Upper lobe of left lung (tissue), 6 donors: Measurements from ENCODE around the gene PECR. TPM values are rescaled to one million over a fixed set of nuclear protein-coding genes. Genes with fewer than 3 reads are reported as not detected.

Experiments
- ATAC-seq, 2 donors: fragments of 200-7000 bp; cut with Tn5 transposase; one replicate each; pipeline ENCODE4 v1.9.1; 2022; ENCODE audit warnings: mild to moderate bottlenecking in 2 of 2, moderate library complexity in 2 of 2; ENCODE audit not compliant: low FRiP score in 2 of 2
- DNase-seq, 2 donors: peaks; one replicate each; pipeline ENCODE4 v3.0.0-alpha.2; 2019 to 2020
- H3K27ac ChIP-seq, 4 donors: fragments of 200-600 bp; sonication (generic); one replicate each; pipeline ENCODE4 v1.5.1; 2016 to 2019
- H3K27me3 ChIP-seq, 4 donors: fragments of 200-600 bp; sonication (generic); one replicate each; pipeline ENCODE4 v1.5.1; 2017 to 2019
- H3K36me3 ChIP-seq, 4 donors: fragments of 200-600 bp; sonication (generic); one replicate each; pipeline ENCODE4 v1.5.1; 2016 to 2019
- H3K4me1 ChIP-seq, 4 donors: fragments of 200-600 bp; sonication (generic); one replicate each; pipeline ENCODE4 v1.5.1; 2018 to 2019
- H3K4me3 ChIP-seq, 4 donors: fragments of 200-600 bp; sonication (generic); one replicate each; pipeline ENCODE4 v1.5.1; 2017 to 2019; ENCODE audit warnings: mild to moderate bottlenecking in 2 of 4, moderate library complexity in 1 of 4
- H3K9me3 ChIP-seq, 4 donors: fragments of 200-600 bp; sonication (generic); one replicate each; pipeline ENCODE4 v1.5.1; 2018 to 2019
- CTCF ChIP-seq, 6 experiments: fragments of 450-650 bp in 4 of 6; fragments of 200-600 bp in 2 of 6; sonication (generic) in 2 of 6; IDR thresholded peaks; one replicate each; pipeline ENCODE4 v1.5.1; 2016 to 2019; ENCODE audit warnings: antibody characterized with exemption in 6 of 6
- EP300 ChIP-seq, 4 donors: sonication (generic); formaldehyde crosslinking; IDR thresholded peaks; one replicate each; pipeline ENCODE4 v1.5.1; 2017; ENCODE audit warnings: antibody characterized with exemption in 4 of 4, control low read depth in 2 of 4
- POLR2A ChIP-seq, 4 donors: fragments of 450-650 bp; IDR thresholded peaks; one replicate each; pipeline ENCODE4 v1.5.1; 2016 to 2017; ENCODE audit warnings: antibody characterized with exemption in 4 of 4, mild to moderate bottlenecking in 2 of 4
- POLR2AphosphoS5 ChIP-seq, 2 donors: sonication (generic); formaldehyde crosslinking; IDR thresholded peaks; one replicate each; pipeline ENCODE4 v1.5.1; 2017; ENCODE audit warnings: antibody characterized with exemption in 2 of 2
- WGBS, 2 donors: methylation state at CpG; one replicate each; pipeline ENCODE4 v1.1.5; 2017 to 2018; 5-methylcytosine and 5-hydroxymethylcytosine counted together
- total RNA-seq, 6 donors: library from RNA; depleted of rRNA in 4 of 6; stranded (reverse); fragments of >200 nt in 4 of 6; gene quantifications; one replicate each; pipeline versions ENCODE4 v1.1.0 to v1.2.1, GENCODE V29; 2016 to 2021
- donor health status: DM: no; HTN: no; CAD: no; lungs with moderate emphysema.
- donor health status: DM: no; HTN: yes; CAD: no; lungs with severe emphysema.

PECR gene
- total RNA-seq, 6 donors from 2014 or later: 11.9 to 39.8 (median 20.3) TPM

GRCh38 chr2:216006164-216006663, 75.4 kb downstream of the PECR start:
- no peaks in the 10 kb centered on the region for H3K9me3 ChIP-seq
- DNase-seq: peak in 1 of 2 donors; percentile 58
- H3K27ac ChIP-seq: peak overlapping the region in 2 of 4 donors; percentile 1 to 16
- no peak for TF ChIP-seq EP300 (IDR thresholded peaks at IDR 0.05)
- TF ChIP-seq POLR2A (IDR thresholded peaks at IDR 0.05): no peak
- no peaks in the 10 kb centered on the region for H3K36me3 ChIP-seq
- peaks cover 0 to 29% (median 17%) of the 10 kb centered on the region in 4 donors for H3K4me1 ChIP-seq
- 34 to 45% methylated on average over 10 of the region's 10 CpGs for WGBS, 2 donors
- peak in 1 of 2 donors; percentile 62 for ATAC-seq
- H3K27me3 ChIP-seq: no peaks in the 10 kb centered on the region
- H3K4me3 ChIP-seq: no peak overlapping the region

GRCh38 chr2:216004697-216005283, 76.8 kb downstream of the PECR start:
- DNase-seq (no peak), ATAC-seq (no peak)
- H3K4me1 ChIP-seq: peaks cover 0 to 29% (median 17%) of the 10 kb centered on the region in 4 donors
- no peaks in the 10 kb centered on the region for H3K27me3 ChIP-seq
- 84 to 88% methylated on average over 3 of the region's 3 CpGs for WGBS, 2 donors
- no peaks in the 10 kb centered on the region for H3K36me3 ChIP-seq
- H3K4me3 ChIP-seq: no peak overlapping the region
- TF ChIP-seq POLR2AphosphoS5 (IDR thresholded peaks at IDR 0.05) (no peak), POLR2A (IDR thresholded peaks at IDR 0.05) (no peak), CTCF (IDR thresholded peaks at IDR 0.05) (no peak), EP300 (IDR thresholded peaks at IDR 0.05) (no peak)
- H3K9me3 ChIP-seq: no peaks in the 10 kb centered on the region
- no peak overlapping the region for H3K27ac ChIP-seq

GRCh38 chr2:216003876-216004696, 77.5 kb downstream of the PECR start:
- whole genome bisulfite sequencing, 2 donors: 73 to 76% methylated on average over 6 of the region's 6 CpGs

GRCh38 chr2:216002693-216003092, 78.9 kb downstream of the PECR start:
- DNase-seq: no peak
- no peak for ATAC-seq
- WGBS, 2 donors: 93 to 94% methylated on average over 2 of the region's 2 CpGs
- Histone ChIP-seq H3K9me3 (no peaks in the 10 kb centered on the region), H3K36me3 (no peaks in the 10 kb centered on the region), H3K4me3 (no peak overlapping the region), H3K27me3 (no peaks in the 10 kb centered on the region), H3K27ac (no peak overlapping the region), H3K4me1 (peaks cover 0 to 29% (median 17%) of the 10 kb centered on the region in 4 donors)
- TF ChIP-seq POLR2A (IDR thresholded peaks at IDR 0.05): no peak
- TF ChIP-seq POLR2AphosphoS5 (IDR thresholded peaks at IDR 0.05): no peak
- TF ChIP-seq CTCF (IDR thresholded peaks at IDR 0.05): no peak
- TF ChIP-seq EP300 (IDR thresholded peaks at IDR 0.05): no peak

More at GRCh38 chr2:216003876-216004696, 77.5 kb downstream of the PECR start:
- no peaks in the 10 kb centered on the region for H3K9me3 ChIP-seq
- DNase-seq (no peak), ATAC-seq (no peak)
- no peaks in the 10 kb centered on the region for H3K27me3 ChIP-seq
- no peaks in the 10 kb centered on the region for H3K36me3 ChIP-seq
- no peak overlapping the region for H3K4me3 ChIP-seq
- TF ChIP-seq POLR2AphosphoS5 (IDR thresholded peaks at IDR 0.05): no peak
- no peak for TF ChIP-seq POLR2A (IDR thresholded peaks at IDR 0.05)
- TF ChIP-seq CTCF (IDR thresholded peaks at IDR 0.05): no peak
- TF ChIP-seq EP300 (IDR thresholded peaks at IDR 0.05): no peak
- peaks cover 0 to 29% (median 17%) of the 10 kb centered on the region in 4 donors for H3K4me1 ChIP-seq
- H3K27ac ChIP-seq: no peak overlapping the region

- Histone ChIP-seq H3K27me3 (no peaks in the 10 kb centered on the region), H3K4me1 (peaks cover 0 to 29% (median 17%) of the 10 kb centered on the region in 4 donors), H3K4me3 (no peak overlapping the region), H3K9me3 (no peaks in the 10 kb centered on the region), H3K36me3 (no peaks in the 10 kb centered on the region), H3K27ac (no peak overlapping the region)
- no peak for DNase-seq
- ATAC-seq: no peak
- TF ChIP-seq EP300 (IDR thresholded peaks at IDR 0.05): no peak
- no peak for TF ChIP-seq CTCF (IDR thresholded peaks at IDR 0.05)
- TF ChIP-seq POLR2AphosphoS5 (IDR thresholded peaks at IDR 0.05): no peak
- no peak for TF ChIP-seq POLR2A (IDR thresholded peaks at IDR 0.05)
- WGBS, 2 donors: 39 to 49% methylated on average over 5 of the region's 5 CpGs
Observed at GRCh38 chr2:216002101-216002678, 79.4 kb downstream of the PECR start.
